HL-60 (cell line): ENCODE results near the gene TEX22.

Experiments used
- DNase-seq, 2 experiments: peaks; one replicate each; pipeline ENCODE4 v3.0.0-alpha.2; 2010 to 2020; ENCODE audit warnings: low read depth in 1 of 2, low spot score in 1 of 2
- H3K27ac ChIP-seq: fragments of 250-450 bp; sonication (Bioruptor Pico); replicated peaks from 2 replicates; pipeline ENCODE4 v1.5.1; 2020; ENCODE audit warnings: mild to moderate bottlenecking, moderate library complexity
- H3K27me3 ChIP-seq: fragments of 250-450 bp; sonication (Bioruptor Pico); 2 replicates; pipeline ENCODE4 v1.5.1; 2021; ENCODE audit warnings: mild to moderate bottlenecking, moderate library complexity; ENCODE audit not compliant: insufficient read depth, poor library complexity, severe bottlenecking
- H3K4me3 ChIP-seq: replicated peaks from 2 replicates; pipeline ENCODE4 v1.5.1; 2011; ENCODE audit warnings: mild to moderate bottlenecking, control low read depth, low read length; ENCODE audit not compliant: insufficient read depth
- CTCF ChIP-seq: IDR thresholded peaks from one replicate; pipeline ENCODE4 v1.5.1; 2011; ENCODE audit warnings: low read length, control low read depth, inconsistent platforms; ENCODE audit not compliant: insufficient read depth
- GABPA ChIP-seq: IDR thresholded peaks from 2 replicates; pipeline ENCODE4 v1.6.1; 2012; ENCODE audit warnings: low read depth
- POLR2AphosphoS5 ChIP-seq: IDR thresholded peaks from 2 replicates; pipeline ENCODE4 v1.6.1; 2012; ENCODE audit warnings: low read depth
- REST ChIP-seq: IDR thresholded peaks from 2 replicates; pipeline ENCODE4 v1.6.1; 2012; ENCODE audit warnings: low read depth; ENCODE audit not compliant: insufficient replicate concordance
- SPI1 ChIP-seq: IDR thresholded peaks from 2 replicates; pipeline ENCODE4 v1.6.1; 2012; ENCODE audit warnings: low read depth, mild to moderate bottlenecking, borderline replicate concordance

TEX22 gene

GRCh38 chr14:105432657-105433056 is 34.3 kb downstream of the TEX22 start:
- Histone ChIP-seq H3K4me3 (no peak overlapping the region), H3K27me3 (no peaks in the 10 kb centered on the region), H3K27ac (no peak overlapping the region)
- TF ChIP-seq CTCF (no peak), SPI1 (no peak), REST (no peak), POLR2AphosphoS5 (no peak), GABPA (no peak)
- no peak for DNase-seq

- TF ChIP-seq GABPA (no peak), SPI1 (no peak), POLR2AphosphoS5 (no peak), CTCF (no peak), REST (no peak)
- no peak overlapping the region for H3K27ac ChIP-seq
- no peak overlapping the region for H3K4me3 ChIP-seq
- H3K27me3 ChIP-seq, result no peaks in the 10 kb centered on the region
- no peak for DNase-seq
Observed at GRCh38 chr14:105433161-105433605, 34.8 kb downstream of the TEX22 start.

GRCh38 chr14:105436402-105436801 is 38.1 kb downstream of the TEX22 start:
- no peak overlapping the region for H3K27ac ChIP-seq
- H3K27me3 ChIP-seq, result no peaks in the 10 kb centered on the region
- DNase-seq, result no peak
- H3K4me3 ChIP-seq, result no peak overlapping the region
- TF ChIP-seq SPI1 (no peak), REST (no peak), GABPA (no peak), CTCF (no peak), POLR2AphosphoS5 (no peak)
